Epithelial cell of esophagus (primary cell): ENCODE data around the gene LRCH4.

Experiments
- DNase-seq: peaks from one replicate; pipeline ENCODE4 v3.0.0; 2010; ENCODE audit warnings: low read depth
- H3K4me3 ChIP-seq: 2 replicates; pipeline ENCODE4 v1.5.1; 2011; ENCODE audit warnings: mild to moderate bottlenecking, low read length, control low read depth
- CTCF ChIP-seq: IDR thresholded peaks from 2 replicates; pipeline ENCODE4 v1.5.1; 2011; ENCODE audit warnings: low read depth, mild to moderate bottlenecking, low read length, control low read depth, inconsistent platforms; ENCODE audit not compliant: insufficient read depth; ENCODE audit errors: missing control alignments

LRCH4 gene

GRCh38 chr7:100570954-100571828 is 14.7 kb downstream of the LRCH4 start:
- no peak for TF ChIP-seq CTCF
- DNase-seq, result no peak
- no peak overlapping the region for H3K4me3 ChIP-seq

- DNase-seq, result no peak
- no peak overlapping the region for H3K4me3 ChIP-seq
- TF ChIP-seq CTCF, result peak; percentile 33
Observed at GRCh38 chr7:100568896-100569844, 16.8 kb downstream of the LRCH4 start.

- no peak for DNase-seq
- TF ChIP-seq CTCF, result no peak
- no peak overlapping the region for H3K4me3 ChIP-seq
Observed at GRCh38 chr7:100568176-100568895, 17.6 kb downstream of the LRCH4 start.

GRCh38 chr7:100567751-100568175 is 18.2 kb downstream of the LRCH4 start:
- no peak for DNase-seq
- H3K4me3 ChIP-seq, result no peak overlapping the region

GRCh38 chr7:100567031-100567730 is 18.7 kb downstream of the LRCH4 start:
- H3K4me3 ChIP-seq, result no peak overlapping the region
- no peak for TF ChIP-seq CTCF
- DNase-seq, result no peak

More at GRCh38 chr7:100567751-100568175, 18.2 kb downstream of the LRCH4 start:
- no peak for TF ChIP-seq CTCF

GRCh38 chr7:100566018-100566531 is 19.9 kb downstream of the LRCH4 start:
- H3K4me3 ChIP-seq, result no peak overlapping the region
- no peak for TF ChIP-seq CTCF

More at GRCh38 chr7:100566018-100566531, 19.9 kb downstream of the LRCH4 start:
- no peak for DNase-seq
